ENCODE results near the gene ABAT.
"Not testable (repeated sequence)": the region's sequence is repeated elsewhere in the genome, so short reads cannot be mapped to it uniquely, and the experiment has no call there.

ABAT gene

GRCh38 chr16:8685617-8686016, 11.2 kb downstream of the ABAT start:
- Histone ChIP-seq H3K27ac (ENCODE audit: low read depth, low read length) (no peak overlapping the region), H3K4me1 (ENCODE audit: control insufficient read depth, insufficient read depth, low read length) (peaks cover 10% of the 10 kb centered on the region), H3K27me3 (ENCODE audit: control insufficient read depth, insufficient read depth, low read length) (0 out of 2 replicates have a peak, but pooled peaks cover 2% of the 10 kb centered on the region), H3K9ac (ENCODE audit: low read length) (no peak overlapping the region), H3K9me3 (ENCODE audit: control insufficient read depth, insufficient read depth, low read depth, low read length) (peaks cover 13% of the 10 kb centered on the region), H3K36me3 (ENCODE audit: control insufficient read depth, insufficient read depth, low read length) (no peaks in the 10 kb centered on the region), H3K4me3 (ENCODE audit: low read depth, low read length) (no peak overlapping the region)

GRCh38 chr16:8686031-8686621, 11.7 kb downstream of the ABAT start:
- Histone ChIP-seq H3K27me3 (ENCODE audit: control insufficient read depth, insufficient read depth, low read length) (0 out of 2 replicates have a peak, but pooled peaks cover 2% of the 10 kb centered on the region), H3K4me1 (ENCODE audit: control insufficient read depth, insufficient read depth, low read length) (peaks cover 10% of the 10 kb centered on the region), H3K9ac (ENCODE audit: low read length) (no peak overlapping the region), H3K27ac (ENCODE audit: low read depth, low read length) (no peak overlapping the region), H3K4me3 (ENCODE audit: low read depth, low read length) (no peak overlapping the region), H3K9me3 (ENCODE audit: control insufficient read depth, insufficient read depth, low read depth, low read length) (peaks cover 13% of the 10 kb centered on the region), H3K36me3 (ENCODE audit: control insufficient read depth, insufficient read depth, low read length) (no peaks in the 10 kb centered on the region)

- peaks cover 10% of the 10 kb centered on the region for H3K4me1 ChIP-seq (ENCODE audit: control insufficient read depth, insufficient read depth, low read length)
Observed at GRCh38 chr16:8686879-8687278, 12.5 kb downstream of the ABAT start.

DNA sequence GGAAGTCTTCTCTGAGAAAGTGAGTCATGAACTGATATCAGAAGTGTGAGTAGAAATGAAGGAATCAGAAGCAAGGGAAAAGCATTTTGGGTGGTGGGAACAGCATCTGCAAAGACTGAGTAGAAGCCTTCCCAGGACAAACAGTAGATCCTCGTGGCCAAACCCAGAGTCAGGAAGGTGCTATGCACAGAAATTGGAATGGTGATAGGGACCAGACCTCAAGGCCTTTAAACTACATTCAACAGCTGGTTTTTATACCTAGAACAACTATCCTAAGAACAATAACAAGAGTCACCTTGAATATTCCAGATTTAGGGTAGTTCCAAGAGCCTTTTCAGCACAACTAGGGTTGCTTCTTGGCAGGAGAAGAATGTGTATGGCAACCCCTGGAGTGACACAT, 15.3 kb downstream of the ABAT start:
- no peak overlapping the region for H3K9ac ChIP-seq (ENCODE audit: low read length)
- H3K27ac ChIP-seq (ENCODE audit: low read depth, low read length), result no peak overlapping the region
- H3K36me3 ChIP-seq (ENCODE audit: control insufficient read depth, insufficient read depth, low read length), result no peaks in the 10 kb centered on the region
- peaks cover 13% of the 10 kb centered on the region for H3K9me3 ChIP-seq (ENCODE audit: control insufficient read depth, insufficient read depth, low read depth, low read length)
- H3K27me3 ChIP-seq (ENCODE audit: control insufficient read depth, insufficient read depth, low read length), result no peaks in the 10 kb centered on the region
- peaks cover 10% of the 10 kb centered on the region for H3K4me1 ChIP-seq (ENCODE audit: control insufficient read depth, insufficient read depth, low read length)
- no peak overlapping the region for H3K4me3 ChIP-seq (ENCODE audit: low read depth, low read length)

More at GRCh38 chr16:8686879-8687278, 12.5 kb downstream of the ABAT start:
- Histone ChIP-seq H3K9ac (ENCODE audit: low read length) (no peak overlapping the region), H3K36me3 (ENCODE audit: control insufficient read depth, insufficient read depth, low read length) (no peaks in the 10 kb centered on the region), H3K27ac (ENCODE audit: low read depth, low read length) (no peak overlapping the region), H3K27me3 (ENCODE audit: control insufficient read depth, insufficient read depth, low read length) (0 out of 2 replicates have a peak, but pooled peaks cover 2% of the 10 kb centered on the region), H3K4me3 (ENCODE audit: low read depth, low read length) (no peak overlapping the region), H3K9me3 (ENCODE audit: control insufficient read depth, insufficient read depth, low read depth, low read length) (peaks cover 13% of the 10 kb centered on the region)

DNA sequence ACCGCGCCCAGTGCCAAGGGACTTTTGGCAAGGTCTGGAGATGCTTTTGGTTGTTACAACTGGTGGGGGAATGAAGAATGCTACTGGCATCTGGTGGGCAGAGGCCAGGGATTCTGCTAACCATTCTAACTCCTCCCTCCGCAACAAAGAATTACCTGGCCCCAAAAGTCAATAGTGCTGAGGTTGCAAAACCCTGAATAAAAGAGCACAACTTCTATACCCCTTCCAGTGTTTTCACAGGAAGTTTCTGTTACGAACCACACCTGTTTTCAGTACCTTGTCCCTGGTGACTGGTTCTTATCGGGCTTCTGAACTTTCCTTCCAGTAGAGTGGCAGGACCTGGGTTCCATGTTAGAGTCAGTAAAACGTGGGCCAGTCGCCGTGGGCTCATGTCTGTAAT, 17.3 kb downstream of the ABAT start:
- no peaks in the 10 kb centered on the region for H3K36me3 ChIP-seq (ENCODE audit: control insufficient read depth, insufficient read depth, low read length)

GRCh38 chr16:8694795-8695728, 20.6 kb downstream of the ABAT start:
- Histone ChIP-seq H3K36me3 (ENCODE audit: control insufficient read depth, insufficient read depth, low read length) (no peaks in the 10 kb centered on the region), H3K9ac (ENCODE audit: low read length) (no peak overlapping the region), H3K9me3 (ENCODE audit: control insufficient read depth, insufficient read depth, low read depth, low read length) (peaks cover 2% of the 10 kb centered on the region), H3K4me3 (ENCODE audit: low read depth, low read length) (no peak overlapping the region), H3K27me3 (ENCODE audit: control insufficient read depth, insufficient read depth, low read length) (no peaks in the 10 kb centered on the region), H3K27ac (ENCODE audit: low read depth, low read length) (no peak overlapping the region), H3K4me1 (ENCODE audit: control insufficient read depth, insufficient read depth, low read length) (no peaks in the 10 kb centered on the region)

More for the DNA sequence above, 17.3 kb downstream of the ABAT start:
- no peak overlapping the region for H3K9ac ChIP-seq (ENCODE audit: low read length)
- peaks cover 13% of the 10 kb centered on the region for H3K9me3 ChIP-seq (ENCODE audit: control insufficient read depth, insufficient read depth, low read depth, low read length)
- no peak overlapping the region for H3K4me3 ChIP-seq (ENCODE audit: low read depth, low read length)
- H3K27ac ChIP-seq (ENCODE audit: low read depth, low read length), result no peak overlapping the region
- no peaks in the 10 kb centered on the region for H3K4me1 ChIP-seq (ENCODE audit: control insufficient read depth, insufficient read depth, low read length)
- H3K27me3 ChIP-seq (ENCODE audit: control insufficient read depth, insufficient read depth, low read length), result no peaks in the 10 kb centered on the region

GRCh38 chr16:8696880-8697279, 22.5 kb downstream of the ABAT start:
- H3K4me1 ChIP-seq (ENCODE audit: control insufficient read depth, insufficient read depth, low read length), result no peaks in the 10 kb centered on the region
- H3K4me3 ChIP-seq (ENCODE audit: low read depth, low read length), result no peak overlapping the region
- no peaks in the 10 kb centered on the region for H3K27me3 ChIP-seq (ENCODE audit: control insufficient read depth, insufficient read depth, low read length)
- H3K9me3 ChIP-seq (ENCODE audit: control insufficient read depth, insufficient read depth, low read depth, low read length), result no peaks in the 10 kb centered on the region
- H3K36me3 ChIP-seq (ENCODE audit: control insufficient read depth, insufficient read depth, low read length), result no peaks in the 10 kb centered on the region
- no peak overlapping the region for H3K27ac ChIP-seq (ENCODE audit: low read depth, low read length)
- H3K9ac ChIP-seq (ENCODE audit: low read length), result no peak overlapping the region

- H3K9ac ChIP-seq (ENCODE audit: low read length), result no peak overlapping the region
- no peak overlapping the region for H3K4me3 ChIP-seq (ENCODE audit: low read depth, low read length)
- H3K4me1 ChIP-seq (ENCODE audit: control insufficient read depth, insufficient read depth, low read length), result no peaks in the 10 kb centered on the region
- no peaks in the 10 kb centered on the region for H3K27me3 ChIP-seq (ENCODE audit: control insufficient read depth, insufficient read depth, low read length)
- H3K27ac ChIP-seq (ENCODE audit: low read depth, low read length), result no peak overlapping the region
- no peaks in the 10 kb centered on the region for H3K36me3 ChIP-seq (ENCODE audit: control insufficient read depth, insufficient read depth, low read length)
- H3K9me3 ChIP-seq (ENCODE audit: control insufficient read depth, insufficient read depth, low read depth, low read length), result no peaks in the 10 kb centered on the region
Observed at GRCh38 chr16:8697965-8698364, 23.5 kb downstream of the ABAT start.

DNA sequence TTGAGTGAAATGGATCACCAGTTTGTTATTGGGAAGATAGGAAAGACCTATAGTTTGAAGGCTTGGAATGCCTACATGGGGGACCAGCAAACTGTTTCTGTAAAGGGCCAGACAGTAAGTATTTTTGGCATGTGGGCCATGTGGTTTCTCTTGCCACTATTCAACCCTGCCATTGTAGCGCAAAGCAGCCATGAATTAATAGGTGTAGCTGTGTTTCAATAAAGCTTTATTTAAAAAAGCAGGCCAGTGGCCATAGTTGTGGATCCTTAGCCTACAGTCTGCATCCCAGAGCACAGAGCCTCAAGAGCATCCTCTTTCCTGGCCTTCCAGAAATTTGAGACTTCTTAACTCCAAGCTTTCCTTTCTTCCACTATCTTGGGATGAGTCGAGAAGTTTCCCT, 29.3 kb downstream of the ABAT start:
- Histone ChIP-seq H3K27ac (ENCODE audit: low read depth, low read length) (no peak overlapping the region), H3K27me3 (ENCODE audit: control insufficient read depth, insufficient read depth, low read length) (no peaks in the 10 kb centered on the region; the same call in 1 of the 2 replicates), H3K4me1 (ENCODE audit: control insufficient read depth, insufficient read depth, low read length) (no peaks in the 10 kb centered on the region), H3K36me3 (ENCODE audit: control insufficient read depth, insufficient read depth, low read length) (no peaks in the 10 kb centered on the region), H3K9me3 (ENCODE audit: control insufficient read depth, insufficient read depth, low read depth, low read length) (no peaks in the 10 kb centered on the region), H3K9ac (ENCODE audit: low read length) (no peak overlapping the region), H3K4me3 (ENCODE audit: low read depth, low read length) (no peak overlapping the region)

GRCh38 chr16:8704098-8704497, 29.7 kb downstream of the ABAT start:
- no peak overlapping the region for H3K4me3 ChIP-seq (ENCODE audit: low read depth, low read length)
- no peaks in the 10 kb centered on the region for H3K36me3 ChIP-seq (ENCODE audit: control insufficient read depth, insufficient read depth, low read length)
- H3K4me1 ChIP-seq (ENCODE audit: control insufficient read depth, insufficient read depth, low read length), result no peaks in the 10 kb centered on the region
- H3K9ac ChIP-seq (ENCODE audit: low read length), result no peak overlapping the region
- H3K9me3 ChIP-seq (ENCODE audit: control insufficient read depth, insufficient read depth, low read depth, low read length), result no peaks in the 10 kb centered on the region
- no peak overlapping the region for H3K27ac ChIP-seq (ENCODE audit: low read depth, low read length)
- no peaks in the 10 kb centered on the region; the same call in 1 of the 2 replicates for H3K27me3 ChIP-seq (ENCODE audit: control insufficient read depth, insufficient read depth, low read length)

DNA sequence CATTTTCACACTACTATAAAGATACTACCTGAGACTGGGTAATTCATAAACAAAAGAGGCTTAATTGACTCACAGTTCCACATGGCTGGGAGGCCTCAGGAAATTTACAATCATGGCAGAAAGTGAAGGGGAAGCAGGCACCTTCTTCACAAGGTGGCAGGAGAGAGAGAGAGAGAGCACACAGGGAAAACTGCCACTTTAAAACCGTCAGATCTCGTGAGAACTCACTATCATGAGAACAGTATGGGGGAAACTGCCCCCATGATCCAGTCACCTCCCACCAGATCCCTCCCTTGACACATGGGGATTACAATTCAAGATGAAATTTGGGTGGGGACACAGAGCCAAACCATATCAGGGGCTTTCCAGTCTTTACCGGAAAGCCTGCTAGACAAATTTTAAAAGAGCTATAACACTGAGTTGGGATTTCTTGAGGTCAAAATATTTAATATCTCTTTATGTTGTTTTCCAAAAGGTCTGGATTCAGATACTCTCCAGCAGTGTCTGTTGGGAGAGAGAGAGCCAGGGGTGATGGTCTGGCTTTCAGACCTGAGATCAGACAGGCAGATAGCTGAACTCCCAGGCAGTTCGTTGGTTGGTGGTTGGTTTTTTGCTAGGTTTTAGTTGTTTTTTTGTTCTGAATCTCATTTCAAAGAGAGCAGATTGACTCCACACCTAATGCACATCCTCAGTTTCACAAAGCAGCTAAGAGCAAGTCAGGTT, 30.8 kb downstream of the ABAT start:
- not testable (repeated sequence) for H3K27ac ChIP-seq (ENCODE audit: low read depth, low read length); H3K36me3 ChIP-seq (ENCODE audit: control insufficient read depth, insufficient read depth, low read length); H3K9me3 ChIP-seq (ENCODE audit: control insufficient read depth, insufficient read depth, low read depth, low read length); H3K27me3 ChIP-seq (ENCODE audit: control insufficient read depth, insufficient read depth, low read length); H3K9ac ChIP-seq (ENCODE audit: low read length); H3K4me3 ChIP-seq (ENCODE audit: low read depth, low read length); H3K4me1 ChIP-seq (ENCODE audit: control insufficient read depth, insufficient read depth, low read length)

Data from HUES6 (cell line).